Mesenchymal stem cell (in vitro differentiated cells and primary cell): Measurements from ENCODE around the gene GULP1.

ENCODE experiments used
- DNase-seq: peaks from one replicate; pipeline ENCODE4 v3.0.0-alpha.2; 2013
- H2AFZ ChIP-seq: one replicate; pipeline ENCODE4 v1.6.1; 2013; ENCODE audit warnings: low read depth, mild to moderate bottlenecking, control low read depth, inconsistent platforms, low read length, moderate library complexity
- H2AK5ac ChIP-seq: 2 replicates; pipeline ENCODE4 v1.6.1; 2013; ENCODE audit warnings: low read length, moderate library complexity, mild to moderate bottlenecking, inconsistent platforms; ENCODE audit not compliant: severe bottlenecking
- H2BK120ac ChIP-seq: one replicate; pipeline ENCODE4 v1.6.1; 2013; ENCODE audit warnings: low read depth, mild to moderate bottlenecking, inconsistent platforms, low read length, moderate library complexity
- H2BK12ac ChIP-seq, 2 experiments: one replicate each; pipeline ENCODE4 v1.6.1; 2013; ENCODE audit warnings: inconsistent platforms in 2 of 2, low read length in 2 of 2, mild to moderate bottlenecking in 2 of 2, moderate library complexity in 2 of 2, control low read depth in 1 of 2
- H2BK15ac ChIP-seq: one replicate; pipeline ENCODE4 v1.6.1; 2013; ENCODE audit warnings: mild to moderate bottlenecking, low read depth, inconsistent platforms; ENCODE audit not compliant: poor library complexity, severe bottlenecking
- H2BK5ac ChIP-seq: 2 replicates; pipeline ENCODE4 v1.6.1; 2013; ENCODE audit warnings: low read depth, mild to moderate bottlenecking, low read length, control low read depth, inconsistent platforms; ENCODE audit not compliant: poor library complexity, severe bottlenecking
- H3K14ac ChIP-seq, 2 experiments: one replicate each; pipeline ENCODE4 v1.6.1; 2013; ENCODE audit warnings: inconsistent platforms in 2 of 2, low read length in 2 of 2, control low read depth in 1 of 2, mild to moderate bottlenecking in 1 of 2, moderate library complexity in 1 of 2
- H3K18ac ChIP-seq, 2 experiments: one replicate each; pipeline ENCODE4 v1.6.1; 2013; ENCODE audit warnings: inconsistent platforms in 2 of 2, low read length in 2 of 2, control low read depth in 1 of 2, low read depth in 1 of 2, mild to moderate bottlenecking in 1 of 2
- H3K23ac ChIP-seq, 2 experiments: one replicate each; pipeline ENCODE4 v1.6.1; 2013; ENCODE audit warnings: inconsistent platforms in 2 of 2, low read length in 2 of 2, mild to moderate bottlenecking in 2 of 2, moderate library complexity in 2 of 2, control low read depth in 1 of 2
- H3K27ac ChIP-seq: 2 replicates; pipeline ENCODE4 v1.5.1; 2013; ENCODE audit warnings: mild to moderate bottlenecking, moderate library complexity, low read length, control low read depth, inconsistent platforms; ENCODE audit not compliant: poor library complexity, severe bottlenecking
- H3K27me3 ChIP-seq, 2 experiments: 2 replicates each; pipeline versions ENCODE4 v1.6.1 to v1.7.0; 2013; ENCODE audit warnings: low read length in 2 of 2, mild to moderate bottlenecking in 2 of 2, moderate library complexity in 2 of 2, control low read depth in 1 of 2, inconsistent platforms in 1 of 2; ENCODE audit not compliant: control insufficient read depth in 1 of 2, insufficient read depth in 1 of 2
- H3K36me3 ChIP-seq, 2 experiments: 2 replicates each; pipeline versions ENCODE4 v1.6.1 to v1.7.0; 2013; ENCODE audit warnings: low read length in 2 of 2, control low read depth in 1 of 2, inconsistent platforms in 1 of 2, low read depth in 1 of 2, mild to moderate bottlenecking in 1 of 2; ENCODE audit not compliant: insufficient read depth in 2 of 2, control insufficient read depth in 1 of 2
- H3K4ac ChIP-seq, 2 experiments: one replicate each; pipeline ENCODE4 v1.6.1; 2013; ENCODE audit warnings: inconsistent platforms in 2 of 2, low read length in 2 of 2, mild to moderate bottlenecking in 2 of 2, moderate library complexity in 2 of 2, control low read depth in 1 of 2, low read depth in 1 of 2
- H3K4me1 ChIP-seq: 2 replicates; pipeline ENCODE4 v1.6.1; 2013; ENCODE audit warnings: low read depth, low read length, control low read depth; ENCODE audit not compliant: control insufficient read depth, insufficient read depth
- H3K4me2 ChIP-seq: 2 replicates; pipeline ENCODE4 v1.6.1; 2013; ENCODE audit warnings: low read length, mild to moderate bottlenecking, inconsistent platforms; ENCODE audit not compliant: poor library complexity, severe bottlenecking
- H3K4me3 ChIP-seq, 2 experiments: 2 replicates each; pipeline versions ENCODE4 v1.5.1 to v1.7.0; 2013; ENCODE audit warnings: low read length in 2 of 2, mild to moderate bottlenecking in 2 of 2, control low read depth in 1 of 2, low read depth in 1 of 2; ENCODE audit not compliant: insufficient read depth in 1 of 2
- H3K79me1 ChIP-seq: replicated peaks from 2 replicates; pipeline ENCODE4 v1.6.1; 2013; ENCODE audit warnings: mild to moderate bottlenecking, control low read depth, low read length, inconsistent platforms; ENCODE audit not compliant: poor library complexity, severe bottlenecking
- H3K9ac ChIP-seq: 2 replicates; pipeline ENCODE4 v1.7.0; 2013; ENCODE audit warnings: mild to moderate bottlenecking, low read length, moderate library complexity
- H3K9me3 ChIP-seq: 2 replicates; pipeline ENCODE4 v1.7.0; 2013; ENCODE audit warnings: mild to moderate bottlenecking, low read length; ENCODE audit not compliant: control insufficient read depth
- H4K8ac ChIP-seq: one replicate; pipeline ENCODE4 v1.6.1; 2013; ENCODE audit warnings: inconsistent platforms, mild to moderate bottlenecking, low read length, moderate library complexity
- H4K91ac ChIP-seq: one replicate; pipeline ENCODE4 v1.6.1; 2013; ENCODE audit warnings: mild to moderate bottlenecking, low read length, inconsistent platforms
- WGBS: methylation state at CpG from one replicate; pipeline ENCODE4 v1.1.7; 2013; ENCODE audit warnings: mixed read lengths; 5-methylcytosine and 5-hydroxymethylcytosine counted together

The GULP1 gene

DNA sequence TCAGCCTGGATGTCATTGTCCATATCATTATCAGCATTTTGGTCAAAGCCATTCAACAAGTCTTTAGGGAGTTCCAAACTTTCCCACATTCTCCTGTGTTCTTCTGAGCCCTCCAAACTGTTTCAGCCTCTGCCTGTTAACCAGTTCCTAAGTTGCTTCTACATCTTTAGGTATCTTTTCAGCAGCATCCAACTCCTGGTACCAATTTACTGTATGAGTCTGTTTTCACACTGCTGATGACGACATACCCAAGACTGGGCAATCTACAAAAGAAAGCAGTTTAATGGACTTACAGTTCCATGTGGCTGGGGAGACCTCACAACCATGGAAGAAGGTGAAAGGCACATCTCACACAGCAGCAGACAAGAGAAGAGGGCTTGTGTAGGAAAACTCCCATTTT, 94.2 kb downstream of the GULP1 start:
- Histone ChIP-seq H2AFZ (no peak overlapping the region), H3K18ac (no peak overlapping the region), H3K4me3 (no peak overlapping the region), H3K27me3 (no peaks in the 10 kb centered on the region), H4K91ac (no peak overlapping the region), H3K14ac (no peak overlapping the region), H4K8ac (no peak overlapping the region), H3K79me1 (peaks cover 21% of the 10 kb centered on the region), H2BK5ac (no peak overlapping the region), H2BK15ac (no peak overlapping the region), H3K9me3 (peaks cover 12% of the 10 kb centered on the region), H3K4me1 (peaks cover 1% of the 10 kb centered on the region), H3K4ac (no peak overlapping the region), H2AK5ac (no peak overlapping the region), H3K4me2 (no peak overlapping the region), H3K9ac (no peak overlapping the region), H3K36me3 (peaks cover 0 to 16% of the 10 kb centered on the region in 2 experiments), H2BK12ac (no peak overlapping the region), H3K23ac (no peak overlapping the region), H2BK120ac (no peak overlapping the region), H3K27ac (no peak overlapping the region)
- WGBS, result 100% methylated on average over 1 of the region's 1 CpG
- no peak for DNase-seq

DNA sequence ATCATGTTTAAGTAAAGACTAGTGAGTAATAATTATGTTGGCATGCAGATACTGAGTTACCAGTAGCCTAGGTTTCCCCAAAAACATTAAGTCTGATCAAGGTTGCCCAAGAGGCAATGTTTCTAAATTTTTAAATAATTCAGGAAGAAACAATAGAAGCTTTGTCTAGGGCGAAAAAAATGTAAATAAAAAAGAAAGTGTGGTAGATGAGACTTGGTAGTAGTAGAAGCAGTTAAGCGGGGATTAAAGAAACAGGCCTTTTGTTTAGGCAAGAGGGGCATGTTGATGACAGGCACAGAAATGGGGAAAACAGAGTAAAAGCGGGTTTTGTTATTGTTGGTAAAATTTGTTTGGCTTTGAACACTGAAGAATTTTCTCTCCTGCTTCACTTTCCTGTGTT, 97.2 kb downstream of the GULP1 start:
- WGBS, result 88% methylated on average over 2 of the region's 3 CpGs
- no peak overlapping the region for H2BK15ac ChIP-seq
- no peak for DNase-seq
- H3K27ac ChIP-seq, result no peak overlapping the region
- H2BK120ac ChIP-seq, result no peak overlapping the region
- no peak overlapping the region for H4K91ac ChIP-seq
- H2BK12ac ChIP-seq, result no peak overlapping the region
- H3K4me3 ChIP-seq, result no peak overlapping the region
- H3K4me1 ChIP-seq, result no peaks in the 10 kb centered on the region
- H4K8ac ChIP-seq, result no peak overlapping the region
- H3K9me3 ChIP-seq, result peaks cover 24% of the 10 kb centered on the region
- H2BK5ac ChIP-seq, result no peak overlapping the region
- no peaks in the 10 kb centered on the region for H3K27me3 ChIP-seq
- peaks cover 21% of the 10 kb centered on the region for H3K79me1 ChIP-seq
- peaks cover 0 to 16% of the 10 kb centered on the region in 2 experiments for H3K36me3 ChIP-seq
- H2AK5ac ChIP-seq, result no peak overlapping the region
- H3K18ac ChIP-seq, result no peak overlapping the region
- H3K9ac ChIP-seq, result no peak overlapping the region
- no peak overlapping the region for H3K4ac ChIP-seq
- no peak overlapping the region for H3K23ac ChIP-seq
- H3K14ac ChIP-seq, result no peak overlapping the region
- H3K4me2 ChIP-seq, result no peak overlapping the region
- no peak overlapping the region for H2AFZ ChIP-seq

- Histone ChIP-seq H3K23ac (no peak overlapping the region), H3K79me1 (peaks cover 21% of the 10 kb centered on the region), H3K27ac (no peak overlapping the region), H2BK120ac (no peak overlapping the region), H3K9ac (no peak overlapping the region), H2BK5ac (no peak overlapping the region), H3K9me3 (peaks cover 16% of the 10 kb centered on the region), H3K14ac (no peak overlapping the region), H2BK15ac (no peak overlapping the region), H3K27me3 (no peaks in the 10 kb centered on the region), H2BK12ac (no peak overlapping the region), H4K8ac (no peak overlapping the region), H3K4me1 (no peaks in the 10 kb centered on the region), H3K4ac (no peak overlapping the region), H2AFZ (no peak overlapping the region), H2AK5ac (no peak overlapping the region), H3K18ac (no peak overlapping the region), H4K91ac (no peak overlapping the region), H3K4me3 (no peak overlapping the region), H3K4me2 (no peak overlapping the region), H3K36me3 (no peaks in the 10 kb centered on the region)
- DNase-seq, result no peak
Observed at GRCh38 chr2:188391354-188391753, 99.7 kb downstream of the GULP1 start.

- Histone ChIP-seq H4K8ac (no peak overlapping the region), H3K9me3 (peaks cover 16% of the 10 kb centered on the region), H3K9ac (no peak overlapping the region), H2BK15ac (no peak overlapping the region), H3K4ac (no peak overlapping the region), H4K91ac (no peak overlapping the region), H3K4me3 (no peak overlapping the region), H3K27me3 (no peaks in the 10 kb centered on the region), H2BK12ac (no peak overlapping the region), H3K23ac (no peak overlapping the region), H3K36me3 (no peaks in the 10 kb centered on the region), H3K27ac (no peak overlapping the region), H3K79me1 (peaks cover 24% of the 10 kb centered on the region), H3K18ac (no peak overlapping the region), H2AK5ac (no peak overlapping the region), H2BK5ac (no peak overlapping the region), H3K4me1 (no peaks in the 10 kb centered on the region), H2AFZ (no peak overlapping the region), H2BK120ac (no peak overlapping the region), H3K14ac (no peak overlapping the region), H3K4me2 (no peak overlapping the region)
- no peak for DNase-seq
- WGBS, result 98% methylated on average over 4 of the region's 4 CpGs
Observed at GRCh38 chr2:188394931-188395472, 103.3 kb downstream of the GULP1 start.
